HUES6 (cell line): ENCODE data around the gene TRIM44.
"Not testable (repeated sequence)": the region's sequence is repeated elsewhere in the genome, so short reads cannot be mapped to it uniquely, and the experiment has no call there.

Experiments
- H3K27ac ChIP-seq: 2 replicates; pipeline ENCODE4 v1.7.0; 2013; ENCODE audit warnings: low read depth, mild to moderate bottlenecking, low read length, inconsistent platforms
- H3K27me3 ChIP-seq: 2 replicates; pipeline ENCODE4 v1.6.1; 2013; ENCODE audit warnings: low read length; ENCODE audit not compliant: control insufficient read depth, insufficient read depth
- H3K36me3 ChIP-seq: 2 replicates; pipeline ENCODE4 v1.6.1; 2013; ENCODE audit warnings: low read length; ENCODE audit not compliant: control insufficient read depth, insufficient read depth
- H3K4me1 ChIP-seq: 2 replicates; pipeline ENCODE4 v1.6.1; 2013; ENCODE audit warnings: low read length; ENCODE audit not compliant: control insufficient read depth, insufficient read depth
- H3K4me3 ChIP-seq: 2 replicates; pipeline ENCODE4 v1.5.1; 2013; ENCODE audit warnings: low read depth, low read length
- H3K9ac ChIP-seq: one replicate; pipeline ENCODE4 v1.6.1; 2013; ENCODE audit warnings: mild to moderate bottlenecking, low read length
- H3K9me3 ChIP-seq: 2 replicates; pipeline ENCODE4 v1.6.1; 2013; ENCODE audit warnings: low read depth, low read length; ENCODE audit not compliant: control insufficient read depth, insufficient read depth

Gene TRIM44

GRCh38 chr11:35822815-35823495 lies 160.4 kb downstream of the TRIM44 start:
- Histone ChIP-seq H3K9me3 (no peaks in the 10 kb centered on the region), H3K4me3 (no peak overlapping the region), H3K9ac (no peak overlapping the region), H3K27me3 (peaks cover 4% of the 10 kb centered on the region; the same call in 1 of the 2 replicates), H3K4me1 (0 out of 2 replicates have a peak, but pooled peaks cover 4% of the 10 kb centered on the region), H3K36me3 (no peaks in the 10 kb centered on the region), H3K27ac (no peak overlapping the region)

- H3K27me3 ChIP-seq: peaks cover 4% of the 10 kb centered on the region; the same call in 1 of the 2 replicates
- H3K36me3 ChIP-seq: no peaks in the 10 kb centered on the region
- no peak overlapping the region for H3K27ac ChIP-seq
- no peak overlapping the region for H3K4me3 ChIP-seq
- no peak overlapping the region for H3K9ac ChIP-seq
- H3K9me3 ChIP-seq: no peaks in the 10 kb centered on the region
- H3K4me1 ChIP-seq: 0 out of 2 replicates have a peak, but pooled peaks cover 4% of the 10 kb centered on the region
Observed at GRCh38 chr11:35823742-35824298, 161.2 kb downstream of the TRIM44 start.

GRCh38 chr11:35825386-35825785 lies 162.8 kb downstream of the TRIM44 start:
- Histone ChIP-seq H3K4me1 (0 out of 2 replicates have a peak, but pooled peaks cover 4% of the 10 kb centered on the region), H3K9ac (no peak overlapping the region), H3K4me3 (no peak overlapping the region), H3K27ac (no peak overlapping the region), H3K36me3 (no peaks in the 10 kb centered on the region), H3K27me3 (peaks cover 4% of the 10 kb centered on the region; the same call in 1 of the 2 replicates), H3K9me3 (no peaks in the 10 kb centered on the region)

GRCh38 chr11:35826006-35826405 lies 163.4 kb downstream of the TRIM44 start:
- Histone ChIP-seq H3K4me1 (0 out of 2 replicates have a peak, but pooled peaks cover 4% of the 10 kb centered on the region), H3K9ac (no peak overlapping the region), H3K27ac (no peak overlapping the region), H3K27me3 (peaks cover 4% of the 10 kb centered on the region; the same call in 1 of the 2 replicates), H3K9me3 (no peaks in the 10 kb centered on the region), H3K36me3 (no peaks in the 10 kb centered on the region), H3K4me3 (no peak overlapping the region)

DNA sequence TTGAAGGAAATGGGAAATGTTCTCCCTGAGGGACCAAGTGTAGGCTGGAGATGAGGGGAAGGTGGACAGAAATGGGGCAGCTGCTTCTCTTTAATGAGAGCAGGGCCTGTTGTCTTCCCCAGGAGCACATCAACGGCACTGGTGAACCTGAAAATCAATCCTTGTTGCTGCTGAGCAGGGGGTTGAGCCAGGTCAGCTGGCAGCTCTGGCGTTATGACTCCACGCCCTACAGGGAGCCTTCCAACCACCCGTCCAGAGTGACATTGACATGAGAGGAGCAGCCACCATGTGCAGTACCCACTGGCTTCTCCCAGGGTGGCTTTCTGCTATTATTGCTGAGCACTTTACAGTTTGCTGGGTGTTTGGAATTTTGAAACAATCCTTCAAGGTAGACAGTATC lies 164.4 kb downstream of the TRIM44 start:
- H3K9me3 ChIP-seq: no peaks in the 10 kb centered on the region
- no peaks in the 10 kb centered on the region for H3K36me3 ChIP-seq
- no peak overlapping the region for H3K9ac ChIP-seq
- no peaks in the 10 kb centered on the region for H3K4me1 ChIP-seq
- H3K27ac ChIP-seq: no peak overlapping the region
- no peaks in the 10 kb centered on the region for H3K27me3 ChIP-seq
- H3K4me3 ChIP-seq: no peak overlapping the region

- H3K9ac ChIP-seq: no peak overlapping the region
- no peak overlapping the region for H3K4me3 ChIP-seq
- H3K4me1 ChIP-seq: no peaks in the 10 kb centered on the region
- H3K9me3 ChIP-seq: peaks cover 10% of the 10 kb centered on the region
- H3K27me3 ChIP-seq: no peaks in the 10 kb centered on the region
- no peaks in the 10 kb centered on the region for H3K36me3 ChIP-seq
- no peak overlapping the region for H3K27ac ChIP-seq
Observed at GRCh38 chr11:35836205-35836604, 173.6 kb downstream of the TRIM44 start.

- Histone ChIP-seq H3K27me3 (no peaks in the 10 kb centered on the region), H3K27ac (no peak overlapping the region), H3K9me3 (peaks cover 10% of the 10 kb centered on the region), H3K4me3 (no peak overlapping the region), H3K36me3 (no peaks in the 10 kb centered on the region), H3K4me1 (no peaks in the 10 kb centered on the region), H3K9ac (no peak overlapping the region)
Observed at GRCh38 chr11:35838071-35838470, 175.5 kb downstream of the TRIM44 start.

- not testable (repeated sequence) for H3K4me3 ChIP-seq, H3K9ac ChIP-seq, H3K4me1 ChIP-seq, H3K27ac ChIP-seq, H3K36me3 ChIP-seq, H3K9me3 ChIP-seq, H3K27me3 ChIP-seq
Observed at GRCh38 chr11:35838697-35839367, 176.3 kb downstream of the TRIM44 start.

- Histone ChIP-seq H3K36me3 (no peaks in the 10 kb centered on the region), H3K27me3 (no peaks in the 10 kb centered on the region), H3K27ac (no peak overlapping the region), H3K9me3 (peaks cover 10% of the 10 kb centered on the region), H3K4me3 (no peak overlapping the region), H3K4me1 (no peaks in the 10 kb centered on the region), H3K9ac (no peak overlapping the region)
Observed at GRCh38 chr11:35839368-35840161, 177.0 kb downstream of the TRIM44 start.

DNA sequence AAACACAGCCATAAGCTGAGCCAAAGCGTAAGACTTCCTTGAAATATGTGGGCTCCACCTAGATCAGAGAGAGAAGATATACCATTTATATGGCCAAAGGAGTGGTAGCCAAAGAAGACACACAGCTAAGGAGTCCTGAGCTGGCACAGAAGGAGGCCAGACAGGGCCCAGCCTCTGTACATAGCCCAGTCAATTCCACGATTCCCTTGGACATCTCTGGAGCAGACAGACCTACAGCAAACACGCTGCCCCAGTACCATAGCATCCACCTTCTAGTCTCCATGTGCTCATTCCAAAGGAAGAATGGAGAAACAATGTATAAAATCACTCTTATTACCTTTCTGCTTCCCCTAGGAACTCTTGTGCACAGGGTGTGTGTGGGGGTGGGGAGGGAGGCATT lies 179.2 kb downstream of the TRIM44 start:
- Histone ChIP-seq H3K4me1 (no peaks in the 10 kb centered on the region), H3K27ac (no peak overlapping the region), H3K9ac (no peak overlapping the region), H3K9me3 (peaks cover 10% of the 10 kb centered on the region), H3K4me3 (no peak overlapping the region), H3K27me3 (no peaks in the 10 kb centered on the region), H3K36me3 (no peaks in the 10 kb centered on the region)
